Hair follicular keratinocyte (primary cell): Measurements from ENCODE around the gene TMPRSS11E. TPM values are rescaled to one million over a fixed set of nuclear protein-coding genes. Genes with fewer than 3 reads are reported as not detected.

Experiments
- total RNA-seq: library from RNA; depleted of rRNA; stranded (reverse); fragments of >200 nt; gene quantifications from 2 replicates; pipeline ENCODE4 v1.2.3, GENCODE V29; 2015

Gene TMPRSS11E
- 0.04 and 0.62 TPM in 2 replicates for total RNA-seq

GRCh38 chr4:68447201-68447600 is at the start of gene TMPRSS11E:
Gene TMPRSS11E (plus strand): TSS chr4:68447463. CDS start chr4:68447513, 50 bp downstream.

Other genes starting within 250 kb of the TMPRSS11E start
- not detected in 2 replicates for gene TMPRSS11B, start 201.8 kb upstream of the TMPRSS11E start, total RNA-seq
- gene YTHDC1, start 97.4 kb upstream of the TMPRSS11E start, total RNA-seq, result 22.8 and 26.6 TPM in 2 replicates
- gene UGT2B17, start 128.9 kb downstream of the TMPRSS11E start, total RNA-seq, result not detected in 2 replicates
- not detected in 2 replicates for gene UGT2B15, start 223.2 kb downstream of the TMPRSS11E start, total RNA-seq